ENCODE data around the gene CDHR2.
"Not testable (repeated sequence)": the region's sequence is repeated elsewhere in the genome, so short reads cannot be mapped to it uniquely, and the experiment has no call there.

CDHR2 gene

DNA sequence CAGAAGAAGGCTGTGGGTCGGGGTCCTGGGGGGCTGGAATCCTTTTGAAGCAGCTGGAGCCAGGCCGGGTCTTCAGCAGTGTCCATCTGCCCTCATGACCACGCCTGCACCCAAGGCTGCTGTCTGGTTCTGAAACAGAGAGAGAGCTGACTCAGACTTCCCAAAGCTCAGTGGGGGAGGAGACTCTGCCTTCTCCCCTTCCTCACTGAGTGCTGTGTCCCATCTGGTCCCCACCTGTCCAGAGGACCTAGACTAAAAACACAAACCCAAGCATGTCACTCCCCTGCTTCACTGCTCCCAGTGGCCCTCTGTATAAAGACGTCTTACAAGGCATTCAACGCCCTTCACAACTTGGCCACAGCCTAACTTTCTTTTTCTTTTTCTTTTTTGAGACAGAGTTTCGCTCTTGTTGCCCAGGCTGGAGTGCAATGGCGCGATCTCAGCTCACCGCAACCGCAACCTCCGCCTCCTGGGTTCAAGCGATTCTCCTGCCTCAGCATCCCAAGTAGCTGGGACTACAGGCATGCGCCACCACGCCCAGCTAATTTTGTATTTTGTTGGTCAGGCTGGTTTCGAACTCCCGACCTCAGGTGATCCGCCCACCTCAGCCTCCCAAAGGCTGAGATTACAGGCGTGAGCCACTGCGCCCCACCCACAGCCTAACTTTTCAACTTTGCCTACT lies 50.7 kb downstream of the CDHR2 start:
- POLR2A ChIA-PET; H3K27ac ChIP-seq (ENCODE audit: extremely low read depth, low read depth, low read length); H3K4me3 ChIP-seq (ENCODE audit: low read depth, low read length); H3K4me1 ChIP-seq (ENCODE audit: control insufficient read depth, insufficient read depth, low read length); H3K36me3 ChIP-seq (ENCODE audit: control insufficient read depth in 2 of 2, insufficient read depth in 1 of 2, low read length in 2 of 2); H3K9me3 ChIP-seq (ENCODE audit: control insufficient read depth, insufficient read depth, low read depth, low read length): not testable (repeated sequence)
- 0 out of 2 replicates have a peak, but pooled peaks have one; percentile 13 for TF ChIP-seq EGR2 (tag by site-specific recombination; IDR thresholded peaks at IDR 0.05; ENCODE audit: low read depth)
- CTCF ChIA-PET = interaction anchor here (0.6 to 0.9 kb wide), 3 partner anchors 26 to 481 kb away, joined by 3 to 4 read pairs (median 3); no protein-coding TSS in a partner anchor

DNA sequence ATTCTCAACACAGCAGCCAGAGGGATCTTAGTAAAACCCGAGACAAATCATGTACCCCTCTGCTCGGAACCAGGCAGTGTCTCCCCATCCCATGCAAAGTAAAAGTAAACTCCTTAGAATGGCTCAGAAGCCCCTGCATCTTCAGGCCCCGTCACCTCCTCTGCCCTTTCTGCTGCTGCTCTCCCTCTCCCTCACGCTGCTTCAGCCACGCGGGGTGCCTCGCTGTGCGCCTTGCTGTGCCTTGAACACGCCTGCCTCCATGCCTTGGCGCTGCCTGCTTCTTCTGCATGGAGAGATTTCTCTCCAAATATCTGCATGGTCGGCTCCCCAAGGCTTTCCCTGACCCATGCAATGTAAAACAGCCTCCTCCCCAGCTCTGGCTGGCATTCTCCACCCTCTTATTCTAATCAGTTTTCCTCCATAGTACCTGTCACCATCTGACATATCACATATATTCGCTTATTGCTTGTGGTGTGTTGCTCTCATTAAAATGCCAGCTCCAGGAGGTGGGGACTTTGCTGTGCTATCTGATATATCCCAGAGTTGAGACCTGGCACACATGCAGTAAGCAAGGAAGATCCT lies 52.9 kb downstream of the CDHR2 start:
- H3K4me3 ChIP-seq (ENCODE audit: low read depth, low read length) = no peak overlapping the region
- CTCF ChIA-PET = interaction anchor here (1.4 kb wide), 1 partner anchor 28 kb away, joined by 5 read pairs; no protein-coding TSS in a partner anchor

DNA sequence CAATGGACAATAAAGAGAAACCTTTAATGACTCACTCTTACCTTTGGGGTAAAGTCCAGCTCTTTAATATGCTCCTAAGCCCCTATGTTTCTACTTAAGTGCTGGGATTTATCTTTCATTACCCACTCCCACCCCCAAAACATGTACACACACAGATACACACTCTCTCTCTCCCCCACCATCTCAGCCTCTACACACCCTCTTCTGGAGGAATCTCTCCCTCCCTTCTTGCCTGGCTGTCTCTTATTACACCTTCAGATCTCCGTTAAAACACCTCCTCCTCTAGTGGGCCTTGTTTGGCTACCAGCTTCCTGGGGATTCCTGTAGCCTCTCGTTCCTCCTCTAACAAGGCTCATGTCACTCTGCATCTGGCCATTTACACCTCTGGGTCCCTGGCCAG lies 53.9 kb downstream of the CDHR2 start:
- TF ChIP-seq ZFHX2 (tag by site-specific recombination; conservative IDR thresholded peaks at IDR 0.05) (0 out of 2 replicates have a peak, but pooled peaks have one; percentile 29), ZNF394 (tag by site-specific recombination; IDR thresholded peaks at IDR 0.05; ENCODE audit: borderline replicate concordance) (no peak), EGR2 (tag by site-specific recombination; IDR thresholded peaks at IDR 0.05; ENCODE audit: low read depth) (peak; percentile 81)
- TF ChIP-seq, protein P1, sequence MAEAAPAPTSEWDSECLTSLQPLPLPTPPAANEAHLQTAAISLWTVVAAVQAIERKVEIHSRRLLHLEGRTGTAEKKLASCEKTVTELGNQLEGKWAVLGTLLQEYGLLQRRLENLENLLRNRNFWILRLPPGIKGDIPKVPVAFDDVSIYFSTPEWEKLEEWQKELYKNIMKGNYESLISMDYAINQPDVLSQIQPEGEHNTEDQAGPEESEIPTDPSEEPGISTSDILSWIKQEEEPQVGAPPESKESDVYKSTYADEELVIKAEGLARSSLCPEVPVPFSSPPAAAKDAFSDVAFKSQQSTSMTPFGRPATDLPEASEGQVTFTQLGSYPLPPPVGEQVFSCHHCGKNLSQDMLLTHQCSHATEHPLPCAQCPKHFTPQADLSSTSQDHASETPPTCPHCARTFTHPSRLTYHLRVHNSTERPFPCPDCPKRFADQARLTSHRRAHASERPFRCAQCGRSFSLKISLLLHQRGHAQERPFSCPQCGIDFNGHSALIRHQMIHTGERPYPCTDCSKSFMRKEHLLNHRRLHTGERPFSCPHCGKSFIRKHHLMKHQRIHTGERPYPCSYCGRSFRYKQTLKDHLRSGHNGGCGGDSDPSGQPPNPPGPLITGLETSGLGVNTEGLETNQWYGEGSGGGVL (tag by site-specific recombination; IDR thresholded peaks at IDR 0.05) = peak; percentile 81
- H3K4me3 ChIP-seq (ENCODE audit: low read depth, low read length) = no peak overlapping the region
- H3K4me1 ChIP-seq (ENCODE audit: control insufficient read depth, insufficient read depth, low read length) = no peaks in the 10 kb centered on the region
- no peak overlapping the region for H3K27ac ChIP-seq (ENCODE audit: extremely low read depth, low read depth, low read length)
- peaks cover 0 to 7% of the 10 kb centered on the region in 2 experiments; a peak in 1 of 3 replicates for H3K36me3 ChIP-seq (ENCODE audit: control insufficient read depth in 2 of 2, insufficient read depth in 1 of 2, low read length in 2 of 2)
- ChIA-PET CTCF (interaction anchor here (1.1 kb wide), 1 partner anchor 57 kb away, joined by 4 read pairs; no protein-coding TSS in a partner anchor), POLR2A (no interaction called here)
- H3K9me3 ChIP-seq (ENCODE audit: control insufficient read depth, insufficient read depth, low read depth, low read length) = no peaks in the 10 kb centered on the region

More for the DNA sequence above, 52.9 kb downstream of the CDHR2 start:
- peak; percentile 35; the same call in 1 of the 2 replicates for TF ChIP-seq ZIC2 (tag by site-specific recombination; IDR thresholded peaks at IDR 0.05)
- TF ChIP-seq ZNF184 (tag by site-specific recombination; IDR thresholded peaks at IDR 0.05) = no peak
- no peak for TF ChIP-seq YY1 (tag by site-specific recombination; IDR thresholded peaks at IDR 0.05)
- Histone ChIP-seq H3K4me1 (ENCODE audit: control insufficient read depth, insufficient read depth, low read length) (no peaks in the 10 kb centered on the region), H3K27ac (ENCODE audit: extremely low read depth, low read depth, low read length) (no peak overlapping the region), H3K9me3 (ENCODE audit: control insufficient read depth, insufficient read depth, low read depth, low read length) (no peaks in the 10 kb centered on the region), H3K36me3 (ENCODE audit: control insufficient read depth in 2 of 2, insufficient read depth in 1 of 2, low read length in 2 of 2) (peaks cover 0 to 7% of the 10 kb centered on the region in 2 experiments; a peak in 1 of 3 replicates)
- POLR2A ChIA-PET = no interaction called here

DNA sequence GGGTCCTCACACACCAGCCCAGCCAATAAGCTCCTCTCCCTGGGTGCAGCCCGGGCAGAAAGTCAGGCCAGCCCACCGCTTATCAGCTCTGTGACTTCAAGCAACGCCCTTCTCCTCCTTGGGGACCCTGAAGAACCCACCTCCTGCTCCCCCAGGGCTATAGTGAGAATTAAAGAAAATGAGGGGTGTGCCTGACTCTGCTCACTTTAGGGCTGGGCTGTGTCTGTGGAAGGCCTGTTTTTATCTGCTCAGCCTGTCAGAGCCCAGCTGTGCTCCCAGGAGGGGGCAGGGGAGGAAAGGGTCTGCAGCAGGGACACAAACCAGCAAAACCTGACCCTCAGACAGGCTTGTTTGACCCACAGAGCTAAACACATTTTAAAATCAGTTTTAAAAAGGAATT lies 56.9 kb downstream of the CDHR2 start:
- no peaks in the 10 kb centered on the region for H3K36me3 ChIP-seq (ENCODE audit: control insufficient read depth in 2 of 2, insufficient read depth in 1 of 2, low read length in 2 of 2)
- H3K9me3 ChIP-seq (ENCODE audit: control insufficient read depth, insufficient read depth, low read depth, low read length) = no peaks in the 10 kb centered on the region
- no peak overlapping the region for H3K4me3 ChIP-seq (ENCODE audit: low read depth, low read length)
- TF ChIP-seq GLIS1 (tag by site-specific recombination; IDR thresholded peaks at IDR 0.05) (no peak), ZNF404 (tag by site-specific recombination; IDR thresholded peaks at IDR 0.05) (no peak), ZIC2 (tag by site-specific recombination; IDR thresholded peaks at IDR 0.05) (peak; percentile 58), SP2 (tag by site-specific recombination; IDR thresholded peaks at IDR 0.05) (0 out of 2 replicates have a peak, but pooled peaks have one; percentile 5), ZNF747 (tag by site-specific recombination; IDR thresholded peaks at IDR 0.05) (no peak), ZNF621 (tag by site-specific recombination; IDR thresholded peaks at IDR 0.05) (no peak), ZNF121 (tag by site-specific recombination; IDR thresholded peaks at IDR 0.05) (no peak), ZNF510 (tag by site-specific recombination; IDR thresholded peaks at IDR 0.05; ENCODE audit: insufficient replicate concordance) (no peak), KLF1 (tag by site-specific recombination; IDR thresholded peaks at IDR 0.05) (peak; percentile 10; the same call in 1 of the 2 replicates), ZNF785 (tag by site-specific recombination; IDR thresholded peaks at IDR 0.05) (no peak), ZBTB8A (tag by site-specific recombination; IDR thresholded peaks at IDR 0.05) (peak; percentile 30; the same call in 1 of the 2 replicates), ZNF335 (tag by site-specific recombination; conservative IDR thresholded peaks at IDR 0.05) (peak; percentile 47; the same call in 1 of the 2 replicates)
- TF ChIP-seq, protein P1 (tag by site-specific recombination; IDR thresholded peaks at IDR 0.05) = no peak
- ChIA-PET CTCF (interaction anchor here (1.1 kb wide), 1 partner anchor 55 kb away, joined by 5 read pairs; no protein-coding TSS in a partner anchor), POLR2A (no interaction called here)
- no peaks in the 10 kb centered on the region for H3K4me1 ChIP-seq (ENCODE audit: control insufficient read depth, insufficient read depth, low read length)
- H3K27ac ChIP-seq (ENCODE audit: extremely low read depth, low read depth, low read length) = no peak overlapping the region
